HCT116 (cell line): Measurements from ENCODE around the gene TBC1D16. TPM values are rescaled to one million over a fixed set of nuclear protein-coding genes. Genes with fewer than 3 reads are reported as not detected.

Experiments used
- ATAC-seq: fragments of 200-7000 bp; cut with Tn5 transposase; 2 replicates; pipeline ENCODE4 v1.9.1; 2020; ENCODE audit warnings: mild to moderate bottlenecking, moderate library complexity
- BruUV-seq: library from RNA; stranded (reverse); fragments of 400-500 nt; replicated peaks from 2 replicates; lab custom pipeline; 2021; lab: Mats Ljungman, UMichigan
- CTCF ChIA-PET: fragments of 300-600 bp; sonication (Branson Sonifier 250); formaldehyde crosslinking; loops from one replicate; lab custom pipeline; 2021; ENCODE audit warnings: antibody characterized with exemption; lab: Charles Lee
- POLR2A ChIA-PET: fragments of 300-600, 350-600 bp; sonication (Branson Sonifier 250); formaldehyde crosslinking; loops from one replicate; lab custom pipeline; 2021; ENCODE audit warnings: antibody characterized with exemption; lab: Charles Lee
- RAD21 ChIA-PET, 2 experiments: fragments of 300-600 bp; sonication (Branson Sonifier 250); formaldehyde crosslinking; loops; one replicate each; lab custom pipeline; 2023; ENCODE audit warnings: low total read pairs in 2 of 2; ENCODE audit not compliant: uncharacterized antibody in 2 of 2, unreplicated experiment in 2 of 2, low non-redundant PET in 1 of 2; lab: Charles Lee
- DNase-seq: peaks from one replicate; pipeline ENCODE4 v3.0.0-alpha.2; 2010; ENCODE audit warnings: low read depth, low spot score
- H2AFZ ChIP-seq: fragments of 200-600 bp; shearing (Covaris generic), sonication (generic); 2 replicates; pipeline ENCODE4 v1.6.1; 2017; ENCODE audit warnings: low read depth, mixed run types, mixed read lengths, antibody characterized with exemption, low read length; ENCODE audit not compliant: poor library complexity, severe bottlenecking
- H3K27ac ChIP-seq: 2 replicates; pipeline ENCODE4 v1.5.1; 2012; ENCODE audit warnings: low read depth, low read length
- H3K27me3 ChIP-seq: fragments of 200-600 bp; sonication (generic); 2 replicates; pipeline ENCODE4 v1.6.1; 2016; ENCODE audit warnings: mixed run types, low read length, mixed read lengths; ENCODE audit not compliant: insufficient read depth
- H3K36me3 ChIP-seq, 2 experiments: fragments of 200-500 bp in 1 of 2; fragments of 200-600 bp in 1 of 2; sonication (Bioruptor generic) in 1 of 2; sonication (generic) in 1 of 2; 2 replicates each; pipeline versions ENCODE4 v1.5.1 to v1.6.1; 2014 to 2016; ENCODE audit warnings: low read length in 2 of 2, inconsistent platforms in 1 of 2, mixed read lengths in 1 of 2, mixed run types in 1 of 2; ENCODE audit not compliant: insufficient read depth in 2 of 2, control insufficient read depth in 1 of 2
- H3K4me1 ChIP-seq, 2 experiments: fragments of 200-600 bp in 1 of 2; sonication (generic) in 1 of 2; 2 replicates each; pipeline versions ENCODE4 v1.5.1 to v1.6.1; 2012 to 2017; ENCODE audit warnings: low read length in 2 of 2, inconsistent platforms in 1 of 2, mild to moderate bottlenecking in 1 of 2, mixed read lengths in 1 of 2, mixed run types in 1 of 2, moderate library complexity in 1 of 2; ENCODE audit not compliant: insufficient read depth in 2 of 2, control insufficient read depth in 1 of 2
- H3K4me2 ChIP-seq: fragments of 200-600 bp; sonication (generic); 2 replicates; pipeline ENCODE4 v1.6.1; 2017; ENCODE audit warnings: mixed run types, low read length, mixed read lengths
- H3K4me3 ChIP-seq, 2 experiments: fragments of 200-600 bp in 1 of 2; sonication (generic) in 1 of 2; replicated peaks in 1 of 2; 2 replicates each; pipeline ENCODE4 v1.5.1; 2011 to 2016; ENCODE audit warnings: low read length in 2 of 2, control low read depth in 1 of 2, low read depth in 1 of 2, mild to moderate bottlenecking in 1 of 2, mixed read lengths in 1 of 2, mixed run types in 1 of 2
- H3K79me2 ChIP-seq: fragments of 200-600 bp; sonication (generic); 2 replicates; pipeline ENCODE4 v1.6.1; 2017; ENCODE audit warnings: mild to moderate bottlenecking, mixed run types, low read length, moderate library complexity, mixed read lengths; ENCODE audit not compliant: insufficient read depth
- H3K9ac ChIP-seq: fragments of 200-600 bp; sonication (generic); 2 replicates; pipeline ENCODE4 v1.6.1; 2016; ENCODE audit warnings: low read length, mixed read lengths
- H3K9me2 ChIP-seq: fragments of 200-600 bp; sonication (generic), shearing (Covaris generic); 2 replicates; pipeline ENCODE4 v1.6.1; 2017; ENCODE audit warnings: mixed run types, mild to moderate bottlenecking, moderate library complexity; ENCODE audit not compliant: insufficient read depth
- H3K9me3 ChIP-seq, 2 experiments: fragments of 200-500 bp in 1 of 2; fragments of 200-600 bp in 1 of 2; sonication (Bioruptor generic) in 1 of 2; sonication (generic) in 1 of 2; 2 replicates each; pipeline ENCODE4 v1.6.1; 2014 to 2017; ENCODE audit warnings: low read length in 2 of 2, mixed read lengths in 2 of 2, inconsistent platforms in 1 of 2, low read depth in 1 of 2, mild to moderate bottlenecking in 1 of 2, mixed run types in 1 of 2, moderate library complexity in 1 of 2; ENCODE audit not compliant: control insufficient read depth in 1 of 2, insufficient read depth in 1 of 2
- H4K20me1 ChIP-seq: fragments of 200-600 bp; sonication (generic), shearing (Covaris generic); 2 replicates; pipeline ENCODE4 v1.6.1; 2017; ENCODE audit warnings: mixed run types, mild to moderate bottlenecking, moderate library complexity; ENCODE audit not compliant: insufficient read depth
- CBX3 ChIP-seq: IDR thresholded peaks from 2 replicates; pipeline ENCODE4 v1.6.1; 2012; ENCODE audit warnings: low read depth
- CEBPB ChIP-seq: IDR thresholded peaks from 2 replicates; pipeline ENCODE4 v1.6.1; 2012; ENCODE audit warnings: low read depth
- EZH2 ChIP-seq: fragments of 200-600 bp; sonication (generic); IDR thresholded peaks from 2 replicates; pipeline ENCODE4 v1.6.1; 2017; ENCODE audit warnings: antibody characterized with exemption, mixed run types
- EZH2phosphoT487 ChIP-seq: fragments of 200-600 bp; IDR thresholded peaks from 2 replicates; pipeline ENCODE4 v1.6.1; 2018; ENCODE audit warnings: antibody characterized with exemption, borderline replicate concordance
- FOSL1 ChIP-seq: IDR thresholded peaks from 2 replicates; pipeline ENCODE4 v1.6.1; 2012; ENCODE audit warnings: low read depth
- REST ChIP-seq: IDR thresholded peaks from 2 replicates; pipeline ENCODE4 v1.6.1; 2012; ENCODE audit warnings: low read depth
- SIN3A ChIP-seq: IDR thresholded peaks from 2 replicates; pipeline ENCODE4 v1.6.1; 2012; ENCODE audit warnings: low read depth
- SRF ChIP-seq: IDR thresholded peaks from 2 replicates; pipeline ENCODE4 v1.6.1; 2012; ENCODE audit warnings: low read depth
- TCF7L2 ChIP-seq: IDR thresholded peaks from 2 replicates; pipeline ENCODE4 v1.7.0; 2011; ENCODE audit warnings: borderline replicate concordance, inconsistent platforms; ENCODE audit not compliant: insufficient read depth, insufficient read length; ENCODE audit errors: extremely low read depth
- ZNF274 ChIP-seq: fragments of 200-500 bp; sonication (Bioruptor generic); IDR thresholded peaks from 2 replicates; pipeline ENCODE4 v1.6.1; 2014; ENCODE audit warnings: mild to moderate bottlenecking, low read depth, low read length, inconsistent platforms
- intact Hi-C: fragments of 100-400 bp; cut with micrococcal nuclease; formaldehyde crosslinking; loops from 2 replicates; pipeline ENCODE4 v1.10.0; 2022
- total RNA-seq: library from RNA; stranded (reverse); gene quantifications from one replicate; pipeline ENCODE4 v1.2.1, GENCODE V29; 2021; ENCODE audit not compliant: unreplicated experiment
- TF ChIP-seq, protein P1 (sequence below), 3 experiments: fragments of 200-600 bp in 1 of 3; sonication (generic) in 1 of 3; IDR thresholded peaks in 2 of 3; conservative IDR thresholded peaks in 1 of 3; 2 replicates each; pipeline ENCODE4 v1.5.1; 2012 to 2017; ENCODE audit warnings: low read depth in 2 of 3, low read length in 2 of 3, antibody characterized with exemption in 1 of 3, borderline replicate concordance in 1 of 3, control low read depth in 1 of 3, mild to moderate bottlenecking in 1 of 3, mixed read lengths in 1 of 3, mixed run types in 1 of 3, moderate library complexity in 1 of 3; ENCODE audit not compliant: insufficient read depth in 1 of 3

TBC1D16 gene
- total RNA-seq, 1 experiment from 2014 or later: 31.1 TPM

DNA sequence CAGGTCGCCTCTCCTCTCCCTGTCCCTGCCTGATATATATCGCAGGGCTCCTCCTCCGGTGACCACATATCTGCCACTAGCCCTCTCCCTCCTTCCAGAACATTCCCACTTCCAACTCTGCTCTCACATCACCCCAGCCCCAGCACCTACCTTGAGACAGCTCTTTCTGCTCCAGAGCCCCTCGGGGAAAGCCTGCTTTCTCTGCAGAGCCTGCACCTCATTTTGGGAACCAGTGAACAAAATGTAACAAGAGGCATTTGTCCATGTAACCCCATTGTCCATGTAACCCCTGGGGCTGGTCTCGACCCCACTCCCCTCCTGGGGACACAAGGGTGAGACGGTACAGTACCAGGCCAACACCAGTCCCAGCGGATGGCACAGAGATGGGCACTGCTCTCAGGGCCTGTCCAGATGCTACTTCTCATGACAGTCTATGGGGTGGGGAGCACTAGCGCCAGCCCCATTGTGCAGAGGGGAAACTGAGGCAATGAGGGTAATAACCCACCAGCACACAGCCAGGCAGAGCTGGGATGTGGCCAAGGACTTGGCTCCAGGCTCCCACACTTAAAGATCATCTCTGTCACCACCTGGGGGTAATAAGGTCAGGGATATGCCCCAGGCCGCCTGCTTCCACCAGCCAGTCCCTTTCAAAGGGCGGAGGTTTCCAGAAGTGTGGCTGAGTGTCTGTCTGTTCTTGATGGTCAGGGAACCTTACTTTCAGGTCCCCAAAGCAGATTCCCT lies 42.9 kb downstream of the TBC1D16 start:
- Histone ChIP-seq H3K27ac (no peak overlapping the region), H3K4me1 (peaks cover 36 to 42% of the 10 kb centered on the region in 2 experiments), H2AFZ (no peak overlapping the region), H3K9me2 (no peaks in the 10 kb centered on the region), H3K9ac (no peak overlapping the region), H3K79me2 (no peaks in the 10 kb centered on the region), H4K20me1 (no peaks in the 10 kb centered on the region), H3K4me2 (no peak overlapping the region), H3K4me3 (no peak overlapping the region), H3K27me3 (no peaks in the 10 kb centered on the region), H3K36me3 (no peaks in the 10 kb centered on the region), H3K9me3 (no peaks in the 10 kb centered on the region)
- DNase-seq: no peak
- intact Hi-C loops: no loop called here
- ChIA-PET POLR2A (interaction anchor here (0.6 kb wide), 1 partner anchor 171 kb away, joined by 3 read pairs; no protein-coding TSS in a partner anchor), RAD21 (interaction anchor here in 1 of 2 experiments (1.2 kb wide), 1 partner anchor 184 kb away, joined by 3 read pairs; no protein-coding TSS in a partner anchor), CTCF (interaction anchor here (0.8 to 4.6 kb wide), 8 partner anchors 13 to 251 kb away, joined by 3 to 37 read pairs (median 6); partner anchors contain the start of gene CBX4)
- TF ChIP-seq CBX3: no peak
- TF ChIP-seq ZNF274: no peak
- TF ChIP-seq FOSL1: no peak
- TF ChIP-seq EZH2phosphoT487: no peak
- no peak for TF ChIP-seq CEBPB
- TF ChIP-seq SIN3A: no peak
- TF ChIP-seq REST: no peak
- TF ChIP-seq TCF7L2: no peak
- no peak for TF ChIP-seq SRF
- TF ChIP-seq EZH2: no peak
- TF ChIP-seq, protein P1, sequence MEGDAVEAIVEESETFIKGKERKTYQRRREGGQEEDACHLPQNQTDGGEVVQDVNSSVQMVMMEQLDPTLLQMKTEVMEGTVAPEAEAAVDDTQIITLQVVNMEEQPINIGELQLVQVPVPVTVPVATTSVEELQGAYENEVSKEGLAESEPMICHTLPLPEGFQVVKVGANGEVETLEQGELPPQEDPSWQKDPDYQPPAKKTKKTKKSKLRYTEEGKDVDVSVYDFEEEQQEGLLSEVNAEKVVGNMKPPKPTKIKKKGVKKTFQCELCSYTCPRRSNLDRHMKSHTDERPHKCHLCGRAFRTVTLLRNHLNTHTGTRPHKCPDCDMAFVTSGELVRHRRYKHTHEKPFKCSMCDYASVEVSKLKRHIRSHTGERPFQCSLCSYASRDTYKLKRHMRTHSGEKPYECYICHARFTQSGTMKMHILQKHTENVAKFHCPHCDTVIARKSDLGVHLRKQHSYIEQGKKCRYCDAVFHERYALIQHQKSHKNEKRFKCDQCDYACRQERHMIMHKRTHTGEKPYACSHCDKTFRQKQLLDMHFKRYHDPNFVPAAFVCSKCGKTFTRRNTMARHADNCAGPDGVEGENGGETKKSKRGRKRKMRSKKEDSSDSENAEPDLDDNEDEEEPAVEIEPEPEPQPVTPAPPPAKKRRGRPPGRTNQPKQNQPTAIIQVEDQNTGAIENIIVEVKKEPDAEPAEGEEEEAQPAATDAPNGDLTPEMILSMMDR (IDR thresholded peaks at IDR 0.05 in 2 of 3, conservative IDR thresholded peaks at IDR 0.05 in 1 of 3; ENCODE audit: borderline replicate concordance in 1 of 3, insufficient read depth in 1 of 3, low read depth in 2 of 3, low read length in 2 of 3): no peak
- no TSS peak for BruUV-seq
- no peak for ATAC-seq
